HCT116 (cell line): ENCODE results near the gene HPGDS. TPM values are rescaled to one million over a fixed set of nuclear protein-coding genes. Genes with fewer than 3 reads are reported as not detected.

ENCODE experiments used
- ATAC-seq: fragments of 200-7000 bp; cut with Tn5 transposase; 2 replicates; pipeline ENCODE4 v1.9.1; 2020; ENCODE audit warnings: mild to moderate bottlenecking, moderate library complexity
- BruUV-seq: library from RNA; stranded (reverse); fragments of 400-500 nt; replicated peaks from 2 replicates; lab custom pipeline; 2021; lab: Mats Ljungman, UMichigan
- CTCF ChIA-PET: fragments of 300-600 bp; sonication (Branson Sonifier 250); formaldehyde crosslinking; loops from one replicate; lab custom pipeline; 2021; ENCODE audit warnings: antibody characterized with exemption; lab: Charles Lee
- POLR2A ChIA-PET: fragments of 300-600, 350-600 bp; sonication (Branson Sonifier 250); formaldehyde crosslinking; loops from one replicate; lab custom pipeline; 2021; ENCODE audit warnings: antibody characterized with exemption; lab: Charles Lee
- RAD21 ChIA-PET, 2 experiments: fragments of 300-600 bp; sonication (Branson Sonifier 250); formaldehyde crosslinking; loops; one replicate each; lab custom pipeline; 2023; ENCODE audit warnings: low total read pairs in 2 of 2; ENCODE audit not compliant: uncharacterized antibody in 2 of 2, unreplicated experiment in 2 of 2, low non-redundant PET in 1 of 2; lab: Charles Lee
- DNase-seq: peaks from one replicate; pipeline ENCODE4 v3.0.0-alpha.2; 2010; ENCODE audit warnings: low read depth, low spot score
- H2AFZ ChIP-seq: fragments of 200-600 bp; shearing (Covaris generic), sonication (generic); 2 replicates; pipeline ENCODE4 v1.6.1; 2017; ENCODE audit warnings: low read depth, mixed run types, mixed read lengths, antibody characterized with exemption, low read length; ENCODE audit not compliant: poor library complexity, severe bottlenecking
- H3K27ac ChIP-seq: 2 replicates; pipeline ENCODE4 v1.5.1; 2012; ENCODE audit warnings: low read depth, low read length
- H3K27me3 ChIP-seq: fragments of 200-600 bp; sonication (generic); 2 replicates; pipeline ENCODE4 v1.6.1; 2016; ENCODE audit warnings: mixed run types, low read length, mixed read lengths; ENCODE audit not compliant: insufficient read depth
- H3K36me3 ChIP-seq, 2 experiments: fragments of 200-500 bp in 1 of 2; fragments of 200-600 bp in 1 of 2; sonication (Bioruptor generic) in 1 of 2; sonication (generic) in 1 of 2; 2 replicates each; pipeline versions ENCODE4 v1.5.1 to v1.6.1; 2014 to 2016; ENCODE audit warnings: low read length in 2 of 2, inconsistent platforms in 1 of 2, mixed read lengths in 1 of 2, mixed run types in 1 of 2; ENCODE audit not compliant: insufficient read depth in 2 of 2, control insufficient read depth in 1 of 2
- H3K4me1 ChIP-seq, 2 experiments: fragments of 200-600 bp in 1 of 2; sonication (generic) in 1 of 2; 2 replicates each; pipeline versions ENCODE4 v1.5.1 to v1.6.1; 2012 to 2017; ENCODE audit warnings: low read length in 2 of 2, inconsistent platforms in 1 of 2, mild to moderate bottlenecking in 1 of 2, mixed read lengths in 1 of 2, mixed run types in 1 of 2, moderate library complexity in 1 of 2; ENCODE audit not compliant: insufficient read depth in 2 of 2, control insufficient read depth in 1 of 2
- H3K4me2 ChIP-seq: fragments of 200-600 bp; sonication (generic); 2 replicates; pipeline ENCODE4 v1.6.1; 2017; ENCODE audit warnings: mixed run types, low read length, mixed read lengths
- H3K4me3 ChIP-seq, 2 experiments: fragments of 200-600 bp in 1 of 2; sonication (generic) in 1 of 2; replicated peaks in 1 of 2; 2 replicates each; pipeline ENCODE4 v1.5.1; 2011 to 2016; ENCODE audit warnings: low read length in 2 of 2, control low read depth in 1 of 2, low read depth in 1 of 2, mild to moderate bottlenecking in 1 of 2, mixed read lengths in 1 of 2, mixed run types in 1 of 2
- H3K79me2 ChIP-seq: fragments of 200-600 bp; sonication (generic); 2 replicates; pipeline ENCODE4 v1.6.1; 2017; ENCODE audit warnings: mild to moderate bottlenecking, mixed run types, low read length, moderate library complexity, mixed read lengths; ENCODE audit not compliant: insufficient read depth
- H3K9ac ChIP-seq: fragments of 200-600 bp; sonication (generic); 2 replicates; pipeline ENCODE4 v1.6.1; 2016; ENCODE audit warnings: low read length, mixed read lengths
- H3K9me2 ChIP-seq: fragments of 200-600 bp; sonication (generic), shearing (Covaris generic); 2 replicates; pipeline ENCODE4 v1.6.1; 2017; ENCODE audit warnings: mixed run types, mild to moderate bottlenecking, moderate library complexity; ENCODE audit not compliant: insufficient read depth
- H3K9me3 ChIP-seq, 2 experiments: fragments of 200-500 bp in 1 of 2; fragments of 200-600 bp in 1 of 2; sonication (Bioruptor generic) in 1 of 2; sonication (generic) in 1 of 2; 2 replicates each; pipeline ENCODE4 v1.6.1; 2014 to 2017; ENCODE audit warnings: low read length in 2 of 2, mixed read lengths in 2 of 2, inconsistent platforms in 1 of 2, low read depth in 1 of 2, mild to moderate bottlenecking in 1 of 2, mixed run types in 1 of 2, moderate library complexity in 1 of 2; ENCODE audit not compliant: control insufficient read depth in 1 of 2, insufficient read depth in 1 of 2
- H4K20me1 ChIP-seq: fragments of 200-600 bp; sonication (generic), shearing (Covaris generic); 2 replicates; pipeline ENCODE4 v1.6.1; 2017; ENCODE audit warnings: mixed run types, mild to moderate bottlenecking, moderate library complexity; ENCODE audit not compliant: insufficient read depth
- CEBPB ChIP-seq: IDR thresholded peaks from 2 replicates; pipeline ENCODE4 v1.6.1; 2012; ENCODE audit warnings: low read depth
- CTCF ChIP-seq, 3 experiments: fragments of 200-600 bp in 1 of 3; sonication (generic) in 1 of 3; IDR thresholded peaks in 2 of 3; conservative IDR thresholded peaks in 1 of 3; 2 replicates each; pipeline ENCODE4 v1.5.1; 2012 to 2017; ENCODE audit warnings: low read depth in 2 of 3, low read length in 2 of 3, antibody characterized with exemption in 1 of 3, borderline replicate concordance in 1 of 3, control low read depth in 1 of 3, mild to moderate bottlenecking in 1 of 3, mixed read lengths in 1 of 3, mixed run types in 1 of 3, moderate library complexity in 1 of 3; ENCODE audit not compliant: insufficient read depth in 1 of 3
- ELF1 ChIP-seq: IDR thresholded peaks from 2 replicates; pipeline ENCODE4 v1.6.1; 2012; ENCODE audit warnings: low read depth, borderline replicate concordance
- FOSL1 ChIP-seq: IDR thresholded peaks from 2 replicates; pipeline ENCODE4 v1.6.1; 2012; ENCODE audit warnings: low read depth
- JUND ChIP-seq: IDR thresholded peaks from 2 replicates; pipeline ENCODE4 v1.6.1; 2012
- MAX ChIP-seq: IDR thresholded peaks from 2 replicates; pipeline ENCODE4 v1.6.1; 2012
- POLR2A ChIP-seq: IDR thresholded peaks from 2 replicates; pipeline ENCODE4 v1.7.0; 2011; ENCODE audit warnings: borderline replicate concordance; ENCODE audit not compliant: insufficient read depth, insufficient read length; ENCODE audit errors: extremely low read depth
- POLR2AphosphoS5 ChIP-seq: IDR thresholded peaks from 2 replicates; pipeline ENCODE4 v1.6.1; 2011; ENCODE audit warnings: mild to moderate bottlenecking, low read depth, low read length, moderate library complexity
- RAD21 ChIP-seq: IDR thresholded peaks from 2 replicates; pipeline ENCODE4 v1.6.1; 2012; ENCODE audit warnings: low read depth, mild to moderate bottlenecking
- TCF7L2 ChIP-seq: IDR thresholded peaks from 2 replicates; pipeline ENCODE4 v1.7.0; 2011; ENCODE audit warnings: borderline replicate concordance, inconsistent platforms; ENCODE audit not compliant: insufficient read depth, insufficient read length; ENCODE audit errors: extremely low read depth
- YY1 ChIP-seq: IDR thresholded peaks from 2 replicates; pipeline ENCODE4 v1.6.1; 2011; ENCODE audit warnings: low read length, low read depth, moderate library complexity, mild to moderate bottlenecking; ENCODE audit not compliant: insufficient replicate concordance; ENCODE audit errors: extremely low read depth
- ZBTB33 ChIP-seq: IDR thresholded peaks from 2 replicates; pipeline ENCODE4 v1.6.1; 2011; ENCODE audit warnings: mild to moderate bottlenecking, low read length, moderate library complexity; ENCODE audit not compliant: insufficient replicate concordance; ENCODE audit errors: extremely low read depth
- ZFX ChIP-seq: fragments of 450-650 bp; IDR thresholded peaks from 2 replicates; pipeline ENCODE4 v1.6.1; 2017
- intact Hi-C: fragments of 100-400 bp; cut with micrococcal nuclease; formaldehyde crosslinking; loops from 2 replicates; pipeline ENCODE4 v1.10.0; 2022
- total RNA-seq: library from RNA; stranded (reverse); gene quantifications from one replicate; pipeline ENCODE4 v1.2.1, GENCODE V29; 2021; ENCODE audit not compliant: unreplicated experiment

The HPGDS gene
- total RNA-seq, 1 experiment from 2014 or later = not detected

- ChIA-PET POLR2A (no interaction called here), CTCF (no interaction called here), RAD21 (no interaction called here)
- H3K79me2 ChIP-seq = no peaks in the 10 kb centered on the region
- no peak for TF ChIP-seq ZFX
- peak; percentile 54 for TF ChIP-seq RAD21
- TF ChIP-seq CTCF (IDR thresholded peaks at IDR 0.05 in 2 of 3, conservative IDR thresholded peaks at IDR 0.05 in 1 of 3; ENCODE audit: borderline replicate concordance in 1 of 3, insufficient read depth in 1 of 3, low read depth in 2 of 3, low read length in 2 of 3) = peak; percentile 40 to 67 (median 52); a peak in 5 of 6 replicates
- H3K4me3 ChIP-seq = no peak overlapping the region
- H3K9me3 ChIP-seq = no peaks in the 10 kb centered on the region
- BruUV-seq = no TSS peak
- no peak overlapping the region for H3K4me2 ChIP-seq
- H3K36me3 ChIP-seq = no peaks in the 10 kb centered on the region
- H3K9me2 ChIP-seq = no peaks in the 10 kb centered on the region
- peak; percentile 61; the same call in 1 of the 2 replicates for ATAC-seq
- H3K27ac ChIP-seq = no peak overlapping the region
- no peaks in the 10 kb centered on the region for H4K20me1 ChIP-seq
- H2AFZ ChIP-seq = no peak overlapping the region
- DNase-seq = no peak
- intact Hi-C loops = loop anchor here (1.0 kb wide), 2 partner anchors 87 to 600 kb away; no protein-coding TSS in a partner anchor
- no peaks in the 10 kb centered on the region for H3K27me3 ChIP-seq
- no peaks in the 10 kb centered on the region for H3K4me1 ChIP-seq
- no peak overlapping the region for H3K9ac ChIP-seq
These were observed 48.3 kb upstream of the HPGDS start for GRCh38 chr4:94390804-94391410.

- H3K79me2 ChIP-seq = no peaks in the 10 kb centered on the region
- H3K9ac ChIP-seq = no peak overlapping the region
- RAD21 ChIA-PET = no interaction called here
- CTCF ChIA-PET = interaction anchor here (0.8 to 1.3 kb wide), 2 partner anchors 13 to 18 kb away, joined by 3 to 5 read pairs; no protein-coding TSS in a partner anchor
- ATAC-seq = no peak
- H3K27ac ChIP-seq = no peak overlapping the region
- H3K36me3 ChIP-seq = no peaks in the 10 kb centered on the region
- no peaks in the 10 kb centered on the region for H3K27me3 ChIP-seq
- no peaks in the 10 kb centered on the region for H3K9me2 ChIP-seq
- H3K4me3 ChIP-seq = no peak overlapping the region
- H4K20me1 ChIP-seq = no peaks in the 10 kb centered on the region
- BruUV-seq = no TSS peak
- no peak for DNase-seq
- no peaks in the 10 kb centered on the region for H3K4me1 ChIP-seq
- no peaks in the 10 kb centered on the region for H3K9me3 ChIP-seq
- intact Hi-C loops = loop anchor here (1.0 kb wide), 1 partner anchor 85 kb away; no protein-coding TSS in a partner anchor
- H3K4me2 ChIP-seq = no peak overlapping the region
- no peak overlapping the region for H2AFZ ChIP-seq
- POLR2A ChIA-PET = no interaction called here
- no peak for TF ChIP-seq MAX
- no peak for TF ChIP-seq TCF7L2
- TF ChIP-seq FOSL1 = no peak
- TF ChIP-seq JUND = no peak
- no peak for TF ChIP-seq ELF1
- no peak for TF ChIP-seq POLR2A
- TF ChIP-seq ZBTB33 = no peak
- TF ChIP-seq CEBPB = no peak
- TF ChIP-seq YY1 = no peak
- TF ChIP-seq POLR2AphosphoS5 = no peak
- TF ChIP-seq RAD21 = no peak
These were observed 47.1 kb upstream of the HPGDS start for GRCh38 chr4:94389595-94390267.
